Measurements from ENCODE around the gene GNG13. TPM values are rescaled to one million over a fixed set of nuclear protein-coding genes. Genes with fewer than 3 reads are reported as not detected.

GNG13 gene
- total and polyA plus RNA-seq, 2 of the 4 experiments (the other 2 are of a cell fraction): not detected

GRCh38 chr16:765488-765865, 35.1 kb downstream of the GNG13 start:
- no peak overlapping the region for H3K23ac ChIP-seq (ENCODE audit: low read depth, low read length)
- in situ Hi-C loops (cut with MboI; ENCODE audit: low sequenced_read_pairs) (no loop called here), dilution Hi-C loops (cut with HindIII; ENCODE audit: low sequenced_read_pairs, unreplicated experiment) (no loop called here), intact Hi-C loops (cut with micrococcal nuclease) (no loop called here)
- no peak overlapping the region for H3K27ac ChIP-seq (ENCODE audit: insufficient read depth, low read length)
- H3K9me3 ChIP-seq (ENCODE audit: control insufficient read depth, insufficient read depth, low read length): no peaks in the 10 kb centered on the region
- BruUV-seq (replicated peaks): no TSS peak
- no peak overlapping the region for H2BK120ac ChIP-seq (ENCODE audit: low read depth, low read length)
- no peaks in the 10 kb centered on the region for H3K36me3 ChIP-seq (ENCODE audit: control insufficient read depth, insufficient read depth, low read length)
- ATAC-seq (ENCODE audit: low read depth): no peak
- H3K79me1 ChIP-seq (ENCODE audit: low read depth in 1 of 2, low read length in 2 of 2): no peaks in the 10 kb centered on the region
- H3K56ac ChIP-seq (ENCODE audit: extremely low read depth, insufficient read depth, low read length): no peak overlapping the region
- no peak overlapping the region for H3K4me2 ChIP-seq (ENCODE audit: low read depth, low read length)
- no peaks in the 10 kb centered on the region; the same call in 1 of the 2 replicates for H3K27me3 ChIP-seq (ENCODE audit: control insufficient read depth, insufficient read depth, low read length)
- no peak overlapping the region for H2AK5ac ChIP-seq (ENCODE audit: low read depth, low read length)
- no peaks in the 10 kb centered on the region for H3K4me1 ChIP-seq (ENCODE audit: control insufficient read depth, insufficient read depth, low read length)
- no peak overlapping the region for H2BK5ac ChIP-seq (ENCODE audit: low read depth, low read length, poor library complexity, severe bottlenecking)
- H2BK15ac ChIP-seq (ENCODE audit: low read depth, low read length): no peak overlapping the region
- CTCF ChIA-PET: no interaction called here
- no peak overlapping the region for H3K18ac ChIP-seq (ENCODE audit: low read depth, low read length)
- WGBS, 2 experiments (ENCODE audit: extremely low coverage in 2 of 2, insufficient read length in 1 of 2): 91% methylated on average over 16 of the region's 29 CpGs; no CpG with 5 or more reads in 1 of the 2 experiments
- no peak overlapping the region for H2BK20ac ChIP-seq (ENCODE audit: low read depth, low read length)
- no peaks in the 10 kb centered on the region for H3K9me1 ChIP-seq (ENCODE audit: insufficient read depth, low read length)
- POLR2A ChIA-PET (ENCODE audit: unreplicated experiment): no interaction called here
- no peak overlapping the region for H3K4me3 ChIP-seq (ENCODE audit: insufficient read depth, low read depth, low read length)
- no peaks in the 10 kb centered on the region for H4K20me1 ChIP-seq (ENCODE audit: insufficient read depth, low read length)
- H3K9ac ChIP-seq (ENCODE audit: low read depth, low read length): no peak overlapping the region
- H4K91ac ChIP-seq (ENCODE audit: insufficient read depth, low read depth, low read length): no peak overlapping the region
- no peak overlapping the region for H4K8ac ChIP-seq (ENCODE audit: low read depth in 2 of 2, low read length in 2 of 2)
- H2AK9ac ChIP-seq (replicated peaks; ENCODE audit: low read depth, low read length, poor library complexity): no peak overlapping the region
- TF ChIP-seq POLR2A (IDR thresholded peaks at IDR 0.05; ENCODE audit: low read depth, low read length): no peak
- TF ChIP-seq ELK1 (IDR thresholded peaks at IDR 0.05; ENCODE audit: borderline replicate concordance, low read depth, low read length): no peak
- TF ChIP-seq NFE2L2 (IDR thresholded peaks at IDR 0.05; ENCODE audit: low read depth, low read length): no peak
- TF ChIP-seq MAZ (IDR thresholded peaks at IDR 0.05; ENCODE audit: borderline replicate concordance, low read depth, low read length): no peak
- no peak for TF ChIP-seq CEBPB (IDR thresholded peaks at IDR 0.05; ENCODE audit: low read depth, low read length)
- TF ChIP-seq CTCF (conservative IDR thresholded peaks at IDR 0.05; ENCODE audit: low read depth, low read length): no peak
- DNase-seq: no peak
- no peak overlapping the region for H3K4ac ChIP-seq (ENCODE audit: low read depth, low read length)
- H4K5ac ChIP-seq (ENCODE audit: low read depth, low read length): no peak overlapping the region
- no peak overlapping the region for H3K14ac ChIP-seq (replicated peaks; ENCODE audit: low read depth, low read length)
- H2AFZ ChIP-seq (replicated peaks; ENCODE audit: low read length, poor library complexity): no peak overlapping the region

Data from IMR-90 (cell line).